Left ventricle myocardium inferior (tissue), 1 donor: ENCODE measurements around the gene FGF5. TPM values are rescaled to one million over a fixed set of nuclear protein-coding genes. Genes with fewer than 3 reads are reported as not detected.
"Not testable (repeated sequence)": the region's sequence is repeated elsewhere in the genome, so short reads cannot be mapped to it uniquely, and the experiment has no call there.

Experiments
- DNase-seq: peaks from one replicate; pipeline ENCODE4 v3.0.0-alpha.2; 2020
- H3K27ac ChIP-seq: fragments of 200-600 bp; replicated peaks from 2 replicates; pipeline ENCODE4 v1.8.0; 2021
- H3K27me3 ChIP-seq: fragments of 200-600 bp; 2 replicates; pipeline ENCODE4 v1.8.0; 2021; ENCODE audit warnings: low read depth
- H3K36me3 ChIP-seq: fragments of 200-600 bp; 2 replicates; pipeline ENCODE4 v1.8.0; 2021
- H3K4me1 ChIP-seq: fragments of 200-600 bp; 2 replicates; pipeline ENCODE4 v1.8.0; 2021
- H3K4me3 ChIP-seq: fragments of 200-600 bp; 2 replicates; pipeline ENCODE4 v1.8.0; 2021; ENCODE audit warnings: mild to moderate bottlenecking, moderate library complexity
- H3K9me3 ChIP-seq: fragments of 200-600 bp; replicated peaks from 2 replicates; pipeline ENCODE4 v1.8.0; 2021
- CTCF ChIP-seq: fragments of 200-600 bp; IDR thresholded peaks from 2 replicates; pipeline ENCODE4 v1.8.0; 2021; ENCODE audit warnings: antibody characterized with exemption, mild to moderate bottlenecking, borderline replicate concordance
- intact Hi-C: fragments of 100-400 bp; cut with micrococcal nuclease; formaldehyde crosslinking; loops from one replicate; pipeline ENCODE4 v1.11.0; 2022
- total RNA-seq: library from RNA; stranded (reverse); fragmentation: NEBNext Ultra II Directional; extraction: Animal tissue kit (Norgen Biotek cat#: 25700); gene quantifications from one replicate; pipeline ENCODE4 v1.2.1, GENCODE V29; 2021
- donor health status: DM: no; HTN: yes; CAD: no; lungs with severe emphysema.

The FGF5 gene
- total RNA-seq, 1 donor from 2014 or later: 1.2 TPM

- H3K4me1 ChIP-seq: peaks cover 5% of the 10 kb centered on the region
- no peaks in the 10 kb centered on the region for H3K36me3 ChIP-seq
- H3K27ac ChIP-seq: no peak overlapping the region
- TF ChIP-seq CTCF: no peak
- no peak for DNase-seq
- H3K4me3 ChIP-seq: no peak overlapping the region
- intact Hi-C loops: no loop called here
- no peaks in the 10 kb centered on the region for H3K9me3 ChIP-seq
- H3K27me3 ChIP-seq: peaks cover 46% of the 10 kb centered on the region
These were observed 5.3 kb downstream of the FGF5 start for GRCh38 chr4:80271801-80272200.

GRCh38 chr4:80276931-80277330, 10.5 kb downstream of the FGF5 start:
- no peaks in the 10 kb centered on the region for H3K9me3 ChIP-seq
- no peak for TF ChIP-seq CTCF

GRCh38 chr4:80279751-80280150, 13.3 kb downstream of the FGF5 start:
- H3K27ac ChIP-seq: no peak overlapping the region
- no peaks in the 10 kb centered on the region for H3K36me3 ChIP-seq
- intact Hi-C loops: no loop called here
- peaks cover 4% of the 10 kb centered on the region for H3K27me3 ChIP-seq
- no peak for DNase-seq
- H3K9me3 ChIP-seq: no peaks in the 10 kb centered on the region
- H3K4me3 ChIP-seq: no peak overlapping the region
- H3K4me1 ChIP-seq: no peaks in the 10 kb centered on the region
- TF ChIP-seq CTCF: no peak

More at GRCh38 chr4:80276931-80277330, 10.5 kb downstream of the FGF5 start:
- no peak overlapping the region for H3K4me3 ChIP-seq
- H3K27ac ChIP-seq: no peak overlapping the region
- no peak for DNase-seq
- H3K27me3 ChIP-seq: peaks cover 7% of the 10 kb centered on the region
- no peaks in the 10 kb centered on the region for H3K36me3 ChIP-seq
- no peaks in the 10 kb centered on the region for H3K4me1 ChIP-seq
- intact Hi-C loops: no loop called here

GRCh38 chr4:80286451-80286850, 20.0 kb downstream of the FGF5 start:
- Histone ChIP-seq H3K27me3 (peaks cover 15% of the 10 kb centered on the region), H3K4me3 (no peak overlapping the region), H3K4me1 (no peaks in the 10 kb centered on the region), H3K36me3 (no peaks in the 10 kb centered on the region), H3K9me3 (no peaks in the 10 kb centered on the region), H3K27ac (no peak overlapping the region)
- intact Hi-C loops: no loop called here
- no peak for DNase-seq
- TF ChIP-seq CTCF: no peak

GRCh38 chr4:80290665-80291064, 24.2 kb downstream of the FGF5 start:
- H3K27ac ChIP-seq, H3K4me1 ChIP-seq, DNase-seq, H3K9me3 ChIP-seq, H3K4me3 ChIP-seq, H3K36me3 ChIP-seq, intact Hi-C loops: not testable (repeated sequence)
- H3K27me3 ChIP-seq: peaks cover 15% of the 10 kb centered on the region

- no peaks in the 10 kb centered on the region for H3K27me3 ChIP-seq
- TF ChIP-seq CTCF: no peak
- intact Hi-C loops: no loop called here
- no peak for DNase-seq
- no peaks in the 10 kb centered on the region for H3K9me3 ChIP-seq
- no peak overlapping the region for H3K4me3 ChIP-seq
- no peaks in the 10 kb centered on the region for H3K36me3 ChIP-seq
- no peaks in the 10 kb centered on the region for H3K4me1 ChIP-seq
- H3K27ac ChIP-seq: no peak overlapping the region
These were observed 27.7 kb downstream of the FGF5 start for GRCh38 chr4:80294206-80294605.
